DOHH2 (cell line): ENCODE measurements around the gene WWP2.

Experiments
- H3F3A ChIP-seq: fragments of 200-600 bp; sonication (generic), shearing (Covaris generic); 2 replicates; pipeline ENCODE4 v1.6.0; 2016; ENCODE audit warnings: antibody characterized with exemption, mild to moderate bottlenecking; ENCODE audit not compliant: control insufficient read depth, insufficient read depth
- H3K27ac ChIP-seq: fragments of 200-600 bp; sonication (generic); 2 replicates; pipeline ENCODE4 v1.5.1; 2014; ENCODE audit warnings: low read depth, mild to moderate bottlenecking, low read length, moderate library complexity
- H3K27me3 ChIP-seq: fragments of 200-600 bp; sonication (generic); 2 replicates; pipeline ENCODE4 v1.6.1; 2014; ENCODE audit warnings: mild to moderate bottlenecking, low read length, mixed read lengths; ENCODE audit not compliant: control insufficient read depth
- H3K36me3 ChIP-seq: fragments of 200-600 bp; sonication (generic); 2 replicates; pipeline ENCODE4 v1.6.1; 2014; ENCODE audit warnings: mild to moderate bottlenecking, low read length, moderate library complexity, mixed read lengths; ENCODE audit not compliant: control insufficient read depth
- H3K4me1 ChIP-seq: fragments of 200-600 bp; sonication (generic); 2 replicates; pipeline ENCODE4 v1.6.1; 2014; ENCODE audit warnings: mild to moderate bottlenecking, low read length, mixed read lengths; ENCODE audit not compliant: control insufficient read depth
- H3K4me2 ChIP-seq: fragments of 200-600 bp; sonication (generic); 2 replicates; pipeline ENCODE4 v1.6.0; 2014; ENCODE audit warnings: mild to moderate bottlenecking, low read length, moderate library complexity
- H3K4me3 ChIP-seq: fragments of 200-600 bp; sonication (generic); 2 replicates; pipeline ENCODE4 v1.5.1; 2014; ENCODE audit warnings: mild to moderate bottlenecking, low read length, mixed read lengths
- H3K79me2 ChIP-seq: fragments of 200-600 bp; sonication (generic); 2 replicates; pipeline ENCODE4 v1.6.1; 2014; ENCODE audit warnings: mild to moderate bottlenecking, low read length, mixed read lengths; ENCODE audit not compliant: control insufficient read depth
- H3K9me2 ChIP-seq: fragments of 200-600 bp; sonication (generic); replicated peaks from 2 replicates; pipeline ENCODE4 v1.6.1; 2014; ENCODE audit warnings: mild to moderate bottlenecking, low read length, mixed read lengths; ENCODE audit not compliant: control insufficient read depth
- H3K9me3 ChIP-seq: fragments of 200-600 bp; sonication (generic); 2 replicates; pipeline ENCODE4 v1.6.1; 2014; ENCODE audit warnings: antibody characterized with exemption, low read length, mixed read lengths; ENCODE audit not compliant: control insufficient read depth, insufficient read depth
- H4K20me1 ChIP-seq: fragments of 200-600 bp; sonication (generic); 2 replicates; pipeline ENCODE4 v1.6.0; 2014; ENCODE audit warnings: low read depth, mild to moderate bottlenecking, antibody characterized with exemption, low read length, moderate library complexity; ENCODE audit not compliant: control insufficient read depth, insufficient read depth
- CTCF ChIP-seq: fragments of 200-600 bp; sonication (generic); IDR thresholded peaks from one replicate; pipeline ENCODE4 v1.5.1; 2014; ENCODE audit warnings: antibody characterized with exemption, mild to moderate bottlenecking, low read depth, low read length; ENCODE audit not compliant: poor library complexity, severe bottlenecking
- EZH2phosphoT487 ChIP-seq: fragments of 200-600 bp; sonication (generic); IDR thresholded peaks from 2 replicates; pipeline ENCODE4 v1.6.1; 2017; ENCODE audit warnings: borderline replicate concordance, mild to moderate bottlenecking, antibody characterized with exemption, low read length, moderate library complexity, mixed read lengths

WWP2 gene

GRCh38 chr16:69732101-69732500 is 30.0 kb upstream of the WWP2 start:
- H3K27ac ChIP-seq, result no peak overlapping the region
- H3K36me3 ChIP-seq, result no peaks in the 10 kb centered on the region
- H3F3A ChIP-seq, result no peaks in the 10 kb centered on the region
- H3K9me3 ChIP-seq, result no peaks in the 10 kb centered on the region
- TF ChIP-seq EZH2phosphoT487 (no peak), CTCF (no peak)
- H4K20me1 ChIP-seq, result no peaks in the 10 kb centered on the region
- no peak overlapping the region for H3K4me3 ChIP-seq
- peaks cover 3% of the 10 kb centered on the region for H3K4me1 ChIP-seq
- H3K79me2 ChIP-seq, result peaks cover under 1% of the 10 kb centered on the region; the same call in 1 of the 2 replicates
- no peaks in the 10 kb centered on the region for H3K27me3 ChIP-seq
- no peak overlapping the region for H3K4me2 ChIP-seq
- no peaks in the 10 kb centered on the region for H3K9me2 ChIP-seq

- H3K9me3 ChIP-seq, result no peaks in the 10 kb centered on the region
- H3K79me2 ChIP-seq, result peaks cover 11% of the 10 kb centered on the region; the same call in 1 of the 2 replicates
- H3K4me2 ChIP-seq, result no peak overlapping the region
- H3K9me2 ChIP-seq, result no peaks in the 10 kb centered on the region
- no peak overlapping the region for H3K27ac ChIP-seq
- no peaks in the 10 kb centered on the region for H3K4me1 ChIP-seq
- no peaks in the 10 kb centered on the region for H3K27me3 ChIP-seq
- no peak for TF ChIP-seq CTCF
- no peak for TF ChIP-seq EZH2phosphoT487
- no peaks in the 10 kb centered on the region for H3F3A ChIP-seq
- H3K4me3 ChIP-seq, result no peak overlapping the region
- no peaks in the 10 kb centered on the region for H4K20me1 ChIP-seq
- H3K36me3 ChIP-seq, result peaks cover 67% of the 10 kb centered on the region
These were observed 20.6 kb upstream of the WWP2 start for GRCh38 chr16:69741519-69741918.

- H3F3A ChIP-seq, result no peaks in the 10 kb centered on the region
- peaks cover 72% of the 10 kb centered on the region for H3K36me3 ChIP-seq
- no peak overlapping the region for H3K4me2 ChIP-seq
- no peaks in the 10 kb centered on the region for H3K9me2 ChIP-seq
- no peaks in the 10 kb centered on the region for H3K9me3 ChIP-seq
- TF ChIP-seq EZH2phosphoT487 (no peak), CTCF (no peak)
- no peak overlapping the region for H3K27ac ChIP-seq
- H3K79me2 ChIP-seq, result peaks cover 11% of the 10 kb centered on the region; the same call in 1 of the 2 replicates
- H3K4me1 ChIP-seq, result no peaks in the 10 kb centered on the region
- H3K4me3 ChIP-seq, result no peak overlapping the region
- H4K20me1 ChIP-seq, result no peaks in the 10 kb centered on the region
- no peaks in the 10 kb centered on the region for H3K27me3 ChIP-seq
These were observed 19.9 kb upstream of the WWP2 start for GRCh38 chr16:69741951-69742904.
